ENCODE results near the gene AFF3. TPM values are rescaled to one million over a fixed set of nuclear protein-coding genes. Genes with fewer than 3 reads are reported as not detected.

AFF3 gene
- total RNA-seq, 1 experiment from 2014 or later = not detected

DNA sequence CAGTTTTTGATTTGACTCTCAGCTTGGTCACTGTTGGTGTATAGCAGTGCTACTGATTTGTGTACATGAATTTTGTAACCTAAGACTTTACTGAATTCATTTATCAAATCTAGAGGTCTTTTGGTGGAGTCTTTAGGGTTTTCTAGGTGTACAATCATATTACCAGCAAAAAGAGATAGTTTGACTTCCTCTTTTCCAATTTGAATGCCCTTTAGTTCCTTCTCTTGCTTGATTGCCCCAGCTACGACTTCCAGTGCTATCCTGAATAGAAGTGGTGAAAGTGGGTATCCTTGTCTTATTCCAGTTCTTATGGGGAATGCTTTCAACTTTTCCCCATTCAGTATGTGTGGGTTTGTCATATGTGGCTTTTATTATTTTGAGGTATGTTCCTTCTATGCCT, 339.7 kb downstream of the AFF3 start:
- Mint-ChIP-seq H3K4me3 (ENCODE audit: low read depth, unreplicated experiment) (no peak overlapping the region), H3K27me3 (ENCODE audit: unreplicated experiment) (peaks cover 16% of the 10 kb centered on the region), H3K4me1 (ENCODE audit: low read depth, unreplicated experiment) (peaks cover 39% of the 10 kb centered on the region), H3K9me3 (ENCODE audit: low read depth, unreplicated experiment) (peaks cover 7% of the 10 kb centered on the region), H3K36me3 (ENCODE audit: insufficient read depth, unreplicated experiment) (no peaks in the 10 kb centered on the region), H3K27ac (ENCODE audit: unreplicated experiment) (no peak overlapping the region)
- no peak for DNase-seq
- no TSS peak for BruUV-seq (replicated peaks)
- intact Hi-C loops (cut with micrococcal nuclease; ENCODE audit: unreplicated experiment) = no loop called here
- no peak for TF ChIP-seq CTCF (IDR thresholded peaks at IDR 0.05; ENCODE audit: unreplicated experiment)
- CTCF ChIA-PET = interaction anchor here (0.7 kb wide), 1 partner anchor 38 kb away, joined by 3 read pairs; no protein-coding TSS in a partner anchor

GRCh38 chr2:99801327-99801901, 341.0 kb downstream of the AFF3 start:
- H3K27me3 Mint-ChIP-seq (ENCODE audit: unreplicated experiment) = peaks cover 16% of the 10 kb centered on the region
- CTCF ChIA-PET = no interaction called here
- no peak overlapping the region for H3K27ac Mint-ChIP-seq (ENCODE audit: unreplicated experiment)
- no peak for DNase-seq
- no TSS peak for BruUV-seq (replicated peaks)
- intact Hi-C loops (cut with micrococcal nuclease; ENCODE audit: unreplicated experiment) = no loop called here
- H3K4me3 Mint-ChIP-seq (ENCODE audit: low read depth, unreplicated experiment) = no peak overlapping the region
- peaks cover 12% of the 10 kb centered on the region for H3K9me3 Mint-ChIP-seq (ENCODE audit: low read depth, unreplicated experiment)
- no peak for TF ChIP-seq CTCF (IDR thresholded peaks at IDR 0.05; ENCODE audit: unreplicated experiment)
- peaks cover 26% of the 10 kb centered on the region for H3K4me1 Mint-ChIP-seq (ENCODE audit: low read depth, unreplicated experiment)
- H3K36me3 Mint-ChIP-seq (ENCODE audit: insufficient read depth, unreplicated experiment) = no peaks in the 10 kb centered on the region

GRCh38 chr2:99797475-99797874, 344.9 kb downstream of the AFF3 start:
- intact Hi-C loops (cut with micrococcal nuclease; ENCODE audit: unreplicated experiment) = no loop called here
- CTCF ChIA-PET = no interaction called here
- Mint-ChIP-seq H3K4me1 (ENCODE audit: low read depth, unreplicated experiment) (no peaks in the 10 kb centered on the region), H3K9me3 (ENCODE audit: low read depth, unreplicated experiment) (peaks cover 5% of the 10 kb centered on the region), H3K4me3 (ENCODE audit: low read depth, unreplicated experiment) (no peak overlapping the region), H3K36me3 (ENCODE audit: insufficient read depth, unreplicated experiment) (no peaks in the 10 kb centered on the region), H3K27ac (ENCODE audit: unreplicated experiment) (no peak overlapping the region), H3K27me3 (ENCODE audit: unreplicated experiment) (peaks cover 18% of the 10 kb centered on the region)
- no peak for DNase-seq
- BruUV-seq (replicated peaks) = no TSS peak
- no peak for TF ChIP-seq CTCF (IDR thresholded peaks at IDR 0.05; ENCODE audit: unreplicated experiment)

DNA sequence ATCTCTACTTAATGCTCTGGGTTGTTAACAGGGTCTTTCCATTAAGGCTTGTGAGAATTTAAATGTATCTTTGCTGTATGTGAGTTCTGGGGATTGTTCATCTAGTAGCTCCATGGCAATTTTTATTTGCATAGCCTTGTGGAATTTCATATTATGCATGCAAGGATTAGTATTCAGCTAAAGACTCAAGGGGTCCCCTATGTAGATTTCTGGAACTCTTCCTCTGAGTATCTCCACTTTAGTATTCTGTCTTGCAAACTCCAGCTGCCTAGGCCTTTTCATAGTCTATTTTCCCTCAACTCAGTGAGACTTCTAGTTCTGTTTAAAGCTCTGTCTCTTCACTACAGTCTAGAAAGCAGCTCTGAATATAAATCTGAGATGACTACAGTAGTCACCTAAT, 348.0 kb downstream of the AFF3 start:
- TF ChIP-seq CTCF (IDR thresholded peaks at IDR 0.05; ENCODE audit: unreplicated experiment) = no peak
- Mint-ChIP-seq H3K4me1 (ENCODE audit: low read depth, unreplicated experiment) (no peaks in the 10 kb centered on the region), H3K4me3 (ENCODE audit: low read depth, unreplicated experiment) (no peak overlapping the region), H3K27me3 (ENCODE audit: unreplicated experiment) (peaks cover 18% of the 10 kb centered on the region), H3K27ac (ENCODE audit: unreplicated experiment) (no peak overlapping the region), H3K36me3 (ENCODE audit: insufficient read depth, unreplicated experiment) (no peaks in the 10 kb centered on the region), H3K9me3 (ENCODE audit: low read depth, unreplicated experiment) (peaks cover 5% of the 10 kb centered on the region)
- DNase-seq = no peak
- CTCF ChIA-PET = interaction anchor here (0.8 kb wide), 1 partner anchor 25 kb away, joined by 3 read pairs; no protein-coding TSS in a partner anchor
- intact Hi-C loops (cut with micrococcal nuclease; ENCODE audit: unreplicated experiment) = no loop called here
- BruUV-seq (replicated peaks) = no TSS peak

Measured in Calu3 (cell line).